SW 1271 (cell line): ENCODE data around the gene ZG16B.

Experiments used
- DNase-seq, 2 experiments: peaks; one replicate each; lab custom pipeline; 2025; lab: John Stamatoyannopoulos, UW

ZG16B gene

DNA sequence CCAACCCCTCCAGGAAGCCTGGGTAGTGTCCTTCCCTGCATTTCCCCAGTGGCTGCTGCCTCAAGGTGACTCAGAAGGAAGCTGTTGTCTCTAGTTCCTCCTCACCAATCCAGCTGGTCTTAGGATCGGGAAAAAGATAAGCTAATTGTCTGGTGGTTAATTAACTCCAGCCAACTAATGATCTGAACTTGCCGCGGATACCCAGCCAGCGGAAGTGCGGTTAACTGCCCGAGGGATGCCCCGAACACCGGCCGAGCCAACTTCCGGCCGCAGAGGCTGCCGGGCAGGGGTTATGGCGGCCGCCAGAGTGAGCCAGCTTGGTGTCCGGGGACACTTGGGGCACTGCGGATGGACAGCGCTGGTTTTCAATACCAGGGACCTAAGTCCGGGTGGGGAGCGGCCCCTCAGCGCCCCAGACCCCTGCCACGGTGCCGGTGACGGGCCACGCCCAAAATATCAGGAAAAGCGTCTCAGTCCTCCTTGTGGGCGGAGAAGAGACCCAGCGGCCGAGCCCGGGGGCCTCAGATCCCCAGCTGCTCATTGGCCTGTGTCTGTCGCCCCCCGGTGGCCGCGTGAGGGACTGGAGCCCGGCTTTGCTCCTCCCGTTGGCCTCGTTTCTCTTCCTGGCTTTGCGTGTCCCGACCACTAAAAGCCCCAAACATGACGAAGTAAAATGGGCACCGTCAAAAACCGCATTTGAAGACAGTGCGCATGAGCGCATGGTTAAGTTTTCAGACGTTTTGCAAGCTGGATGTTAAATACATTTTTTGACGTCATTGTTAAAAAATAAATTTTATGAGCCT, 38.1 kb downstream of the ZG16B start:
- peak; percentile 76 to 89 for DNase-seq

DNA sequence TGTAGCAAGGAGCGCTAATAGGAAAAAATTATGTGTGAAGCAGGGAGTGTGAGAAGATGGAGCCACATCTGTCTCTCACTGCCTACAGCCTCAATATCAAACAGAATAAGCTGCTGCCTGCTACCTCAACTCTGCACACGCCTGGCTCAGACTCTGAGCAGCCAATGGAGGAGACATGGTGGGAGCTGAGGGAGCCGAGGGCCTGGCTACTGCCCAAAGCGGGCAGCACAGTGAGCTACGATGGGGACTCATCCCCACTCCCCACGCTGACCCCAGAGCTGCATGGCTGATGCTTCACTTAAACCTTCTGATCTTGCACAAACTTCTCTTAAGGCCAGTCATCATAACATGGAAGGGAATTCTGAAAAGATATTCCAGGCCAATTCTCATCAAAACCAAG, 41.8 kb downstream of the ZG16B start:
- DNase-seq = no peak

DNA sequence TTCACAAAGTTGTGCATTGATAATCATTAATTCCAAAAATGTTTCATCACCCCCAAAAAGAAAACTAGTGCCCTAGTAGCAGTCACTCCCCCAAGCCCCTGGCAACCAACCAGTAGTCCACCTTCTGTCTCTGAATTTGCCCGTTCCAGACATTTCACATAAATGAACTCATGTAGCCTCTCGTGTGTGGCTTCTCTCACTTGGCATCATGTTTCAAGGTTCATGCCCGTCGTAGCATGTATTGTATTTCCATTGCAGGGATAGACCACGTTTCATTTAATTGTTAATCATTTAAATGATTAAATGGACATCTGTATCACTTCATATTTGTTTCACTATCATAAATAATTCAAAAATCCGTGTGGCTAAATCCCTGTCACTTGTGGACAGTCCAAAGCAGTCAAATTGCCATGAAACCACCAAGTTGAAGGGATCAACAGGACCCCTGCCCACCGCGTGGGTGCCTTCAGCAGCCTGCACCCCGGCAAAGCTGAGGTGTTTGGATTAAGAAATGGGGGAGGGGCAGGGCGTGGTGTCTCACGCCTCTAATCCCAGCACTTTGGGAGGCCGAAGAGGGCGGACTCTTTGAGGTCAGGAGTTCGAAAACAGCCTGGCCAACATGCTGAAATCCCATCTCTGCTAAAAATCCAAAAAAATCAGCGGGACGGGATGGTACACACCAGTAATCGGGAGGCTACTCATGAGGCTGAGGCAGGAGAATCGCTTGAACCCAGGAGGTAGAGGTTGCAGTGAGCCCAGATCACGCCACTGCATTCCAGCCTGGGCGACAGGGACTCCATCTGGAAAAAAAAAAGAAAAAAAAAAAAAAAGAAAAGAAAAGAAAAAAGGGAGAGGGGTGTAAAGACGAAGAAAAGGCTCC, 44.2 kb downstream of the ZG16B start:
- no peak for DNase-seq

- peak; percentile 15 to 63 for DNase-seq
Observed at GRCh38 chr16:2874912-2875362, 44.8 kb downstream of the ZG16B start.

DNA sequence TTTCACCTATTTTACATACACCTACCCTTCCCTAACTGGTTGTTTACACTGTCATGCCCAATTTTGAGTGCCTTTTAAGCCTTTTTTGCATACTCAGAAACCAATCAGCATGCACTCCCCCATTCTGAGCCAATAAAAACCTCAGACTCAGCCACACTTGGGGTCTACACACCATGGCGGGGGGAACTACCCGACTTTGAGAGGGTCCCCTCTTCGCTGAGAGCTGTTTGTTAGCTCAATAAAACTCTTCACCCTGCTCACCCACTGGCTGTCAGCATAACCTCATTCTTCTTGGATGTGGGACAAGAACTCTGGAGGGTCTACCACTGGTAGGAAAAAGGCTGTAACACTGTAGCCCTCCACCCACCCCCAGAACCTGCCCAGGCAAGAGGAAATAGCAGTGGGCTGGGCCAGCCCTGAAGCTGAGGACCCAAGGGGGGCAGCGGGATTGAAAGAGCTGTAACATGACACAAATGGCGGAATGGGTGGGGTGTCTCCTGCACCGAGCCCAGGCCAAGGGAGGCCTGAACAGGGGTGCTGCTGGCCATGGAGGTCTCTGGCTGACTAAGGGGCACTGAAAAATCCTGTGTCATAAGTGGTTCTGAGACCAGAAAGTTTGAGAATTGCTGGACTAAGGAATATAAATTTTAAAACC, 49.9 kb downstream of the ZG16B start:
- no peak for DNase-seq
